ENCODE measurements around the gene FILIP1L. TPM values are rescaled to one million over a fixed set of nuclear protein-coding genes. Genes with fewer than 3 reads are reported as not detected.
A peak's percentile ranks its signal among the peaks of the same experiment; 100 is the strongest.

FILIP1L gene
- total RNA-seq, 1 donor from 2014 or later, result 1.5 TPM

GRCh38 chr3:99902091-99902490, 212.2 kb downstream of the FILIP1L start:
- H3K27me3 Mint-ChIP-seq, result no peaks in the 10 kb centered on the region
- ATAC-seq (ENCODE audit: low read depth), result no peak
- TF ChIP-seq CTCF (IDR thresholded peaks at IDR 0.05), result no peak
- no peaks in the 10 kb centered on the region for H3K9me3 Mint-ChIP-seq
- ChIA-PET CTCF (no interaction called here), POLR2A (no interaction called here)
- H3K27ac Mint-ChIP-seq, result no peak overlapping the region
- intact Hi-C loops (cut with micrococcal nuclease), result no loop called here
- H3K4me1 Mint-ChIP-seq, result peaks cover 10% of the 10 kb centered on the region
- H3K36me3 Mint-ChIP-seq (ENCODE audit: low read depth), result no peaks in the 10 kb centered on the region
- no peak for DNase-seq
- no peak overlapping the region for H3K4me3 Mint-ChIP-seq

- ChIA-PET POLR2A (no interaction called here), CTCF (no interaction called here)
- ATAC-seq (ENCODE audit: low read depth) (no peak), DNase-seq (no peak)
- Mint-ChIP-seq H3K9me3 (no peaks in the 10 kb centered on the region), H3K36me3 (ENCODE audit: low read depth) (no peaks in the 10 kb centered on the region), H3K27ac (peak overlapping the region; percentile 25), H3K27me3 (no peaks in the 10 kb centered on the region), H3K4me3 (no peak overlapping the region), H3K4me1 (peaks cover 11% of the 10 kb centered on the region)
- TF ChIP-seq CTCF (IDR thresholded peaks at IDR 0.05), result no peak
- intact Hi-C loops (cut with micrococcal nuclease), result no loop called here
These were observed 212.9 kb downstream of the FILIP1L start for GRCh38 chr3:99901200-99901926.

- CTCF ChIA-PET, result no interaction called here
- H3K9me3 Mint-ChIP-seq, result no peaks in the 10 kb centered on the region
- POLR2A ChIA-PET, result no interaction called here
These were observed 214.1 kb downstream of the FILIP1L start for GRCh38 chr3:99900248-99900647.

GRCh38 chr3:99899603-99900002, 214.7 kb downstream of the FILIP1L start:
- Mint-ChIP-seq H3K27ac (no peak overlapping the region), H3K4me3 (no peak overlapping the region), H3K36me3 (ENCODE audit: low read depth) (no peaks in the 10 kb centered on the region), H3K4me1 (peaks cover 25% of the 10 kb centered on the region), H3K9me3 (no peaks in the 10 kb centered on the region), H3K27me3 (no peaks in the 10 kb centered on the region)
- DNase-seq (no peak), ATAC-seq (ENCODE audit: low read depth) (no peak)
- ChIA-PET POLR2A (no interaction called here), CTCF (no interaction called here)
- intact Hi-C loops (cut with micrococcal nuclease), result no loop called here
- TF ChIP-seq CTCF (IDR thresholded peaks at IDR 0.05), result no peak

More at GRCh38 chr3:99900248-99900647, 214.1 kb downstream of the FILIP1L start:
- no peak overlapping the region for H3K4me3 Mint-ChIP-seq
- intact Hi-C loops (cut with micrococcal nuclease), result no loop called here
- TF ChIP-seq CTCF (IDR thresholded peaks at IDR 0.05), result no peak
- no peaks in the 10 kb centered on the region for H3K36me3 Mint-ChIP-seq (ENCODE audit: low read depth)
- H3K4me1 Mint-ChIP-seq, result peaks cover 22% of the 10 kb centered on the region
- no peak for DNase-seq
- no peak for ATAC-seq (ENCODE audit: low read depth)
- H3K27me3 Mint-ChIP-seq, result no peaks in the 10 kb centered on the region
- H3K27ac Mint-ChIP-seq, result no peak overlapping the region

GRCh38 chr3:99896482-99896881, 217.8 kb downstream of the FILIP1L start:
- ATAC-seq (ENCODE audit: low read depth), result no peak
- H3K9me3 Mint-ChIP-seq, result no peaks in the 10 kb centered on the region

More at GRCh38 chr3:99896482-99896881, 217.8 kb downstream of the FILIP1L start:
- TF ChIP-seq CTCF (IDR thresholded peaks at IDR 0.05), result no peak
- ChIA-PET CTCF (no interaction called here), POLR2A (no interaction called here)
- Mint-ChIP-seq H3K4me3 (no peak overlapping the region), H3K27ac (no peak overlapping the region), H3K4me1 (peaks cover 22% of the 10 kb centered on the region), H3K36me3 (ENCODE audit: low read depth) (no peaks in the 10 kb centered on the region), H3K27me3 (no peaks in the 10 kb centered on the region)
- intact Hi-C loops (cut with micrococcal nuclease), result no loop called here
- DNase-seq, result no peak
